ENCODE data around the gene THSD8.

- no peak for TF ChIP-seq CTCF (IDR thresholded peaks at IDR 0.05; ENCODE audit: low read depth, low read length)
- peak; percentile 92 for TF ChIP-seq POLR2A (IDR thresholded peaks at IDR 0.05; ENCODE audit: extremely low read depth, insufficient read length)
Measured at GRCh38 chr19:12801466-12802266, at the start of gene THSD8, which contains the start of gene PRDX2.
